Glutamatergic neuron (in vitro differentiated cells): ENCODE measurements around the gene ZNF831. TPM values are rescaled to one million over a fixed set of nuclear protein-coding genes. Genes with fewer than 3 reads are reported as not detected.

Source experiments
- DNase-seq: peaks from one replicate; pipeline ENCODE4 v3.0.0; 2022
- H3K27ac Mint-ChIP-seq: one replicate; pipeline ENCODE4 v1.8.0; 2020; ENCODE audit warnings: mild to moderate bottlenecking, mixed read lengths, inconsistent platforms; ENCODE audit not compliant: unreplicated experiment
- H3K27me3 Mint-ChIP-seq: one replicate; pipeline ENCODE4 v1.8.0; 2020; ENCODE audit warnings: mild to moderate bottlenecking, moderate library complexity, mixed read lengths, inconsistent platforms; ENCODE audit not compliant: unreplicated experiment
- H3K36me3 Mint-ChIP-seq: one replicate; pipeline ENCODE4 v1.8.0; 2020; ENCODE audit warnings: mild to moderate bottlenecking, mixed read lengths, inconsistent platforms; ENCODE audit not compliant: unreplicated experiment
- H3K4me1 Mint-ChIP-seq: one replicate; pipeline ENCODE4 v1.8.0; 2020; ENCODE audit warnings: mild to moderate bottlenecking, low read depth, mixed read lengths, inconsistent platforms; ENCODE audit not compliant: unreplicated experiment
- H3K4me3 Mint-ChIP-seq: one replicate; pipeline ENCODE4 v1.8.0; 2020; ENCODE audit warnings: mild to moderate bottlenecking, mixed read lengths, inconsistent platforms; ENCODE audit not compliant: unreplicated experiment
- H3K9me3 Mint-ChIP-seq: one replicate; pipeline ENCODE4 v1.8.0; 2020; ENCODE audit warnings: mild to moderate bottlenecking, moderate library complexity, mixed read lengths, inconsistent platforms; ENCODE audit not compliant: unreplicated experiment
- CTCF ChIP-seq: fragments of 200-600 bp; sonication (generic); IDR thresholded peaks from one replicate; pipeline ENCODE4 v1.5.0; 2021; ENCODE audit not compliant: partially characterized antibody, unreplicated experiment
- total RNA-seq: library from RNA; stranded (reverse); fragmentation: NEBNext Ultra II Directional; extraction: Animal tissue kit (Norgen Biotek cat#: 25700); gene quantifications from one replicate; pipeline ENCODE4 v1.2.1, GENCODE V29; 2021; ENCODE audit not compliant: unreplicated experiment

Gene ZNF831
- total RNA-seq, 1 donor from 2014 or later, result not detected

- DNase-seq, result no peak
- Mint-ChIP-seq H3K9me3 (no peaks in the 10 kb centered on the region), H3K27me3 (no peaks in the 10 kb centered on the region)
These were observed 94.6 kb downstream of the ZNF831 start for GRCh38 chr20:59258221-59258621.

GRCh38 chr20:59259946-59260345, 96.3 kb downstream of the ZNF831 start:
- H3K27me3 Mint-ChIP-seq, result no peaks in the 10 kb centered on the region
- no peak for TF ChIP-seq CTCF
- H3K27ac Mint-ChIP-seq, result no peak overlapping the region
- no peak overlapping the region for H3K4me3 Mint-ChIP-seq
- H3K36me3 Mint-ChIP-seq, result no peaks in the 10 kb centered on the region
- no peak for DNase-seq
- H3K4me1 Mint-ChIP-seq, result no peaks in the 10 kb centered on the region
- no peaks in the 10 kb centered on the region for H3K9me3 Mint-ChIP-seq

More at GRCh38 chr20:59258221-59258621, 94.6 kb downstream of the ZNF831 start:
- H3K4me1 Mint-ChIP-seq, result peaks cover 2% of the 10 kb centered on the region
- H3K27ac Mint-ChIP-seq, result no peak overlapping the region
- H3K36me3 Mint-ChIP-seq, result no peaks in the 10 kb centered on the region
- no peak for TF ChIP-seq CTCF
- H3K4me3 Mint-ChIP-seq, result no peak overlapping the region

GRCh38 chr20:59265298-59265697, 101.7 kb downstream of the ZNF831 start:
- Mint-ChIP-seq H3K27ac (no peak overlapping the region), H3K36me3 (no peaks in the 10 kb centered on the region), H3K27me3 (peaks cover 3% of the 10 kb centered on the region), H3K9me3 (peaks cover 4% of the 10 kb centered on the region), H3K4me1 (peaks cover 5% of the 10 kb centered on the region), H3K4me3 (no peak overlapping the region)
- DNase-seq, result no peak
- no peak for TF ChIP-seq CTCF

- TF ChIP-seq CTCF, result no peak
- H3K4me1 Mint-ChIP-seq, result peaks cover 5% of the 10 kb centered on the region
- peaks cover 4% of the 10 kb centered on the region for H3K9me3 Mint-ChIP-seq
- H3K27ac Mint-ChIP-seq, result no peak overlapping the region
- peaks cover 3% of the 10 kb centered on the region for H3K27me3 Mint-ChIP-seq
- no peak overlapping the region for H3K4me3 Mint-ChIP-seq
- no peak for DNase-seq
- no peaks in the 10 kb centered on the region for H3K36me3 Mint-ChIP-seq
These were observed 105.2 kb downstream of the ZNF831 start for GRCh38 chr20:59268870-59269269.

- Mint-ChIP-seq H3K9me3 (peaks cover 4% of the 10 kb centered on the region), H3K4me3 (no peak overlapping the region), H3K36me3 (no peaks in the 10 kb centered on the region), H3K27ac (no peak overlapping the region), H3K4me1 (peaks cover 5% of the 10 kb centered on the region), H3K27me3 (peaks cover 3% of the 10 kb centered on the region)
- TF ChIP-seq CTCF, result no peak
- DNase-seq, result no peak
These were observed 105.9 kb downstream of the ZNF831 start for GRCh38 chr20:59269411-59270025.
